Neural progenitor cell (in vitro differentiated cells): ENCODE measurements around the gene TSGA10IP. TPM values are rescaled to one million over a fixed set of nuclear protein-coding genes. Genes with fewer than 3 reads are reported as not detected.

Source experiments
- DNase-seq: peaks from one replicate; pipeline ENCODE4 v3.0.0-alpha.2; 2016; ENCODE audit warnings: low spot score
- H2AFZ ChIP-seq: fragments of 200-600 bp; sonication (generic); replicated peaks from 2 replicates; pipeline ENCODE4 v1.6.1; 2016; ENCODE audit warnings: antibody characterized with exemption
- H3F3A ChIP-seq: fragments of 200-600 bp; sonication (generic); 2 replicates; pipeline ENCODE4 v1.6.1; 2016; ENCODE audit warnings: antibody characterized with exemption, low read depth
- H3K27ac ChIP-seq: fragments of 200-600 bp; sonication (generic); 2 replicates; pipeline ENCODE4 v1.5.1; 2016; ENCODE audit warnings: mild to moderate bottlenecking
- H3K27me3 ChIP-seq: fragments of 200-600 bp; sonication (generic); 2 replicates; pipeline ENCODE4 v1.6.1; 2016; ENCODE audit warnings: mild to moderate bottlenecking, moderate library complexity
- H3K36me3 ChIP-seq: fragments of 200-600 bp; sonication (generic); 2 replicates; pipeline ENCODE4 v1.5.1; 2016
- H3K4me1 ChIP-seq: fragments of 200-600 bp; sonication (generic); 2 replicates; pipeline ENCODE4 v1.6.1; 2016; ENCODE audit warnings: mixed run types
- H3K4me2 ChIP-seq: fragments of 200-600 bp; sonication (generic); 2 replicates; pipeline ENCODE4 v1.6.1; 2016
- H3K4me3 ChIP-seq: fragments of 200-600 bp; sonication (generic); 2 replicates; pipeline ENCODE4 v1.5.1; 2016
- H3K79me2 ChIP-seq: fragments of 200-600 bp; sonication (generic); 2 replicates; pipeline ENCODE4 v1.6.1; 2016; ENCODE audit warnings: low read depth
- H3K9ac ChIP-seq: fragments of 200-600 bp; sonication (generic); 2 replicates; pipeline ENCODE4 v1.6.1; 2016
- H3K9me3 ChIP-seq: fragments of 200-600 bp; sonication (generic); 2 replicates; pipeline ENCODE4 v1.5.1; 2016; ENCODE audit warnings: low read depth
- H4K20me1 ChIP-seq: fragments of 200-600 bp; sonication (generic); 2 replicates; pipeline ENCODE4 v1.6.1; 2016; ENCODE audit warnings: low read depth
- H3K27ac Mint-ChIP-seq: 3 replicates; pipeline ENCODE4 v1.8.0; 2021; ENCODE audit warnings: mixed read lengths
- H3K27me3 Mint-ChIP-seq: 2 replicates; pipeline ENCODE4 v1.8.0; 2022; ENCODE audit warnings: low read depth, mild to moderate bottlenecking, inconsistent platforms, moderate library complexity, mixed read lengths; ENCODE audit not compliant: insufficient read depth
- H3K36me3 Mint-ChIP-seq: 3 replicates; pipeline ENCODE4 v1.8.0; 2021; ENCODE audit warnings: mixed read lengths
- H3K4me1 Mint-ChIP-seq: 3 replicates; pipeline ENCODE4 v1.8.0; 2021; ENCODE audit warnings: mixed read lengths
- H3K4me3 Mint-ChIP-seq: 3 replicates; pipeline ENCODE4 v1.8.0; 2021; ENCODE audit warnings: mild to moderate bottlenecking, moderate library complexity, mixed read lengths
- H3K9me3 Mint-ChIP-seq: 3 replicates; pipeline ENCODE4 v1.8.0; 2020; ENCODE audit warnings: mixed read lengths
- EZH2 ChIP-seq: fragments of 200-600 bp; sonication (generic); IDR thresholded peaks from 2 replicates; pipeline ENCODE4 v1.6.1; 2017; ENCODE audit warnings: antibody characterized with exemption, mild to moderate bottlenecking, moderate library complexity
- EZH2phosphoT487 ChIP-seq: fragments of 200-600 bp; sonication (generic); IDR thresholded peaks from 2 replicates; pipeline ENCODE4 v1.6.1; 2017; ENCODE audit warnings: antibody characterized with exemption
- total RNA-seq: library from RNA; depleted of rRNA; stranded (reverse); fragments of >200 nt; gene quantifications from 2 replicates; pipeline ENCODE4 v1.2.3, GENCODE V29; 2015; ENCODE audit warnings: low replicate concordance
- TF ChIP-seq, protein P1 (sequence below): fragments of 200-600 bp; sonication (generic); IDR thresholded peaks from 2 replicates; pipeline ENCODE4 v1.5.1; 2017; ENCODE audit warnings: antibody characterized with exemption, mild to moderate bottlenecking

Gene TSGA10IP
- total RNA-seq, 1 donor from 2014 or later = 3.0 TPM

DNA sequence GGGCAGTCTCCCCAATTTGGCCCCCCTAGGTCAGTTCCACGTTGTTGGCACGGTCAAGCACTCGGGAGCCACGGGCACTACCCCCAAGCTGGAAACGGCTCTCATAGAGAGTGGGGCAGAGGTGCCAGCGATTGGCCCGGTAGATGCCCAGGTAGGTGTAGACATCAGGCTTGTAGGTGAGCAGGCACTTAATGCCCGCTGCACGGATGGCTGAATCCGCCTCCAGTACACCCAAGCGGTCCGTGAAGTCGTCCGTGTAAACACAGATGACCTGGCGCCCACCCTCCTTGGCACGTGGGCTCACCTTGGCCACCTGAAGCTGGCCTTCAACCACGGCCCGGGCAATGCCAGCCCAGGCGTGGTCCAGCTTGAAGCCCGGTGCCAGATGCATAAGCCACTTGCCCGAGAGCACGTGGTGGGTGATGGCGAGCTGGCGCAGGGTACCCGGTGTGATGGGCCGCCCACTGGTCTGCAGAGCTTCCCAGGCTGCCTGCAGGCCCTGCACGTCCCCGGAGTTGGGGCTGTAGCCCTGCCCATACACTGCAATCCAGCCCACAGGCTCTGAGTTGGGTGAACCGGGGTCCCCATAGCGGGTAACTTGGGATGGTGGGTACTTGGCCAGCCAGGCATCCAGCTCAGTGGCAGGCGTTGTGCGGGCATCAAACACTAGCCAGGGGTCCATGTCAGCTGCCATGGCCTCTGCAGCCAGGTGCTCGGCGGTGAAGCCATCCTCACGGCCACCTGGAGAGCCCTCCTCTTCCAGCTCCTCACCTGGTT is 27.7 kb upstream of the TSGA10IP start:
- no peak overlapping the region for H3K27ac Mint-ChIP-seq

DNA sequence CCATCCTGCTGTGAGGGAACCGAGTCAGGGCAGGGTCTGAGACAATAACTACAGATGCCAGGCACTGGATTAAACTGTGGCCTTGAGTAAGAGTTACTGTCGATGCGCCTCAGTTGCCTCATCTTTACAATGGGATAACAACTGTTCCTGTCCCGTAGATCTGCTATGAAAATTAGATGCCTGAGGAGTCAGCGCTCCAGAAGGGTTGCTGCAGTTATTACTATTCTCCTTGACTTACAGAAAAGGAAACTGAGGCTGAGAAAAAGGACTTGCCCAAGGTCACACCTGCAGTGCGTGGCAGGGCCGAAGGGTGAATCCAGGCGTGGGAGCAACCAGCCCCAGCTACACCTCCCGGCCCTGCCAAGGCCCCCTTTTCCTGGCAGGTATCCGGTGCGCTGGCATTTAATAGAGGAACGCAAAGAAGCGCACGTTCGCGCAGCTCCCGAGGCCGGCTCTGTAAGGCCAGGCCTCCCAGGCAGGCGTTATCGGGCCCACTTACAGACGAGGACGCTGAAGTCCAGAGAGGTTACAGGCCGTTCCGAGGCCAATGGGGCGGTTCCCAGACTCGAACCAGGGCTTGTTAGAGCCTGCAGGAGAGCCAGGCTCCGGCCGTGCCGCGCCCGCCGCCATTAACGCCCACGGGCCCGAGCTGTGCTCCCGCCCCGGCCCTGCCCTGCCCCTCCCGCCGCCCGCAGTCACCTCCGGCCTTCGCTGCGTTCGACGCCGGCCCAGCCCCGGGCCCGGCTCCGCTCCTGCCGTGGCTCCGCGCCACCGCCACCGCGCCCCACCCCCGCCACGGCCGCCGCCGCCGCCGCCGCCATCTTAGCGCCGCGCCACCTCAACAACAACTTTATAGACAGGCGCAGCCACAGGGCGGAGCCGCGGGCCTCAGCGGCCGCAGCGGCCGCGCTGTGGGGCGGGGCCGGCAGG is 26.8 kb upstream of the TSGA10IP start, which contains the start of gene C11orf68:
Gene C11orf68 (minus strand): TSS at position 852 of the 930 bp plus-strand sequence. CDS start 31 bp downstream, at position 821.
- Histone ChIP-seq H2AFZ (peak within 1 kb of the TSS; percentile 74), H3K27ac (no peak within 1 kb of the TSS), H3K9ac (peak within 1 kb of the TSS; percentile 89), H3K27me3 (no peaks in the 10 kb centered on the region), H3K79me2 (peaks cover 21% of the 10 kb centered on the region), H3F3A (no peaks in the 10 kb centered on the region), H4K20me1 (peaks cover 12% of the 10 kb centered on the region), H3K4me2 (peak within 1 kb of the TSS; percentile 93), H3K36me3 (no peaks in the 10 kb centered on the region), H3K4me1 (peaks cover 10% of the 10 kb centered on the region), H3K9me3 (no peaks in the 10 kb centered on the region), H3K4me3 (peak within 1 kb of the TSS; percentile 87)
- Mint-ChIP-seq H3K4me1 (peaks cover 23% of the 10 kb centered on the region), H3K4me3 (peak within 1 kb of the TSS; percentile 92), H3K36me3 (peaks cover 10% of the 10 kb centered on the region), H3K9me3 (no peaks in the 10 kb centered on the region), H3K27me3 (peaks cover 5% of the 10 kb centered on the region), H3K27ac (peak within 1 kb of the TSS; percentile 53)
- DNase-seq = no peak
- TF ChIP-seq, protein P1, sequence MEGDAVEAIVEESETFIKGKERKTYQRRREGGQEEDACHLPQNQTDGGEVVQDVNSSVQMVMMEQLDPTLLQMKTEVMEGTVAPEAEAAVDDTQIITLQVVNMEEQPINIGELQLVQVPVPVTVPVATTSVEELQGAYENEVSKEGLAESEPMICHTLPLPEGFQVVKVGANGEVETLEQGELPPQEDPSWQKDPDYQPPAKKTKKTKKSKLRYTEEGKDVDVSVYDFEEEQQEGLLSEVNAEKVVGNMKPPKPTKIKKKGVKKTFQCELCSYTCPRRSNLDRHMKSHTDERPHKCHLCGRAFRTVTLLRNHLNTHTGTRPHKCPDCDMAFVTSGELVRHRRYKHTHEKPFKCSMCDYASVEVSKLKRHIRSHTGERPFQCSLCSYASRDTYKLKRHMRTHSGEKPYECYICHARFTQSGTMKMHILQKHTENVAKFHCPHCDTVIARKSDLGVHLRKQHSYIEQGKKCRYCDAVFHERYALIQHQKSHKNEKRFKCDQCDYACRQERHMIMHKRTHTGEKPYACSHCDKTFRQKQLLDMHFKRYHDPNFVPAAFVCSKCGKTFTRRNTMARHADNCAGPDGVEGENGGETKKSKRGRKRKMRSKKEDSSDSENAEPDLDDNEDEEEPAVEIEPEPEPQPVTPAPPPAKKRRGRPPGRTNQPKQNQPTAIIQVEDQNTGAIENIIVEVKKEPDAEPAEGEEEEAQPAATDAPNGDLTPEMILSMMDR = peak; percentile 6
- TF ChIP-seq EZH2 = no peak

More for the DNA sequence above, 27.7 kb upstream of the TSGA10IP start:
- H4K20me1 ChIP-seq = peaks cover 12% of the 10 kb centered on the region
- no peaks in the 10 kb centered on the region for H3K36me3 ChIP-seq
- H3F3A ChIP-seq = no peaks in the 10 kb centered on the region
- peak overlapping the region; percentile 85 for H3K4me3 ChIP-seq
- peaks cover 23% of the 10 kb centered on the region for H3K4me1 Mint-ChIP-seq
- H3K4me3 Mint-ChIP-seq = peak overlapping the region; percentile 92
- H3K27ac ChIP-seq = no peak overlapping the region
- no peaks in the 10 kb centered on the region for H3K9me3 ChIP-seq
- no peaks in the 10 kb centered on the region for H3K27me3 ChIP-seq
- peaks cover 5% of the 10 kb centered on the region for H3K27me3 Mint-ChIP-seq
- H3K36me3 Mint-ChIP-seq = peaks cover 8% of the 10 kb centered on the region
- TF ChIP-seq, protein P1 = no peak
- TF ChIP-seq EZH2 = no peak
- TF ChIP-seq EZH2phosphoT487 = no peak
- H3K9me3 Mint-ChIP-seq = no peaks in the 10 kb centered on the region
- peaks cover 10% of the 10 kb centered on the region for H3K4me1 ChIP-seq
- no peak overlapping the region for H2AFZ ChIP-seq
- no peak for DNase-seq
- peak overlapping the region; percentile 89 for H3K9ac ChIP-seq
- peak overlapping the region; percentile 93 for H3K4me2 ChIP-seq
- peaks cover 21% of the 10 kb centered on the region for H3K79me2 ChIP-seq

DNA sequence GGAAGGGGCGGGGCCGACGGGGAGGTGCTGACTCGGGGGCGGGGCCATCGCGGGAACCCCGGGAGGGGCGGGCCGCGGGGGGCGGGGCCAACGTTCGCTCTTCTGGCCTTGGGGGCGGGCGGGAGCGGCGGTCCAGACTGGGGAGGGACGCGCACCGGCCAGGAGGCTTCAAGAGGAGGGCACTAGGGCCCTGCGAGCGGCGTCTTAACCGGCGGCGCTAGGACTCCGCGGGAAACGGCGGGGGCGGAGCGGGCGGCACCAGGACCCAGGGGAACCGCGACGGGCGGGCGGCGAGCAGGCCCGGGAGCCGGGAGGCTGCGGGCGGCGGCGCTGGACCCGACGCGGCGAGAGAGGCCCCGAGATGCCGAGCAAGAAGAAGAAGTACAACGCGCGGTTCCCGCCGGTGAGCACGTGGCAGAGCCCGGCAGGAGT is 26.1 kb upstream of the TSGA10IP start, which contains the start of gene DRAP1:
Gene DRAP1 (plus strand): TSS at position 286 of the 432 bp plus-strand sequence. CDS start 76 bp downstream, at position 362.
- H3K9me3 ChIP-seq = no peaks in the 10 kb centered on the region

More for the DNA sequence above, 26.1 kb upstream of the TSGA10IP start, which contains the start of gene DRAP1:
- TF ChIP-seq, protein P1 = no peak
- Histone ChIP-seq H3K4me3 (peak within 1 kb of the TSS; percentile 87), H3K9ac (peak within 1 kb of the TSS; percentile 89), H3K79me2 (peaks cover 21% of the 10 kb centered on the region), H4K20me1 (peaks cover 12% of the 10 kb centered on the region), H3K4me2 (peak within 1 kb of the TSS; percentile 93), H3K27me3 (no peaks in the 10 kb centered on the region), H3K4me1 (peaks cover 10% of the 10 kb centered on the region), H3K36me3 (no peaks in the 10 kb centered on the region), H3K27ac (no peak within 1 kb of the TSS), H3F3A (no peaks in the 10 kb centered on the region), H2AFZ (peak within 1 kb of the TSS; percentile 74)
- Mint-ChIP-seq H3K27ac (peak within 1 kb of the TSS; percentile 53), H3K4me3 (peak within 1 kb of the TSS; percentile 92), H3K4me1 (peaks cover 23% of the 10 kb centered on the region), H3K36me3 (peaks cover 10% of the 10 kb centered on the region), H3K9me3 (no peaks in the 10 kb centered on the region), H3K27me3 (peaks cover 5% of the 10 kb centered on the region)
- peak; percentile 100 for DNase-seq
